Ovary (tissue), 3 donors: ENCODE measurements around the gene PSMD2.

Experiments
- CTCF ChIP-seq, 3 donors: fragments of 450-650 bp in 2 of 3; fragments of 200-600 bp in 1 of 3; IDR thresholded peaks; one replicate each; pipeline versions ENCODE4 v1.5.1 to v1.8.0; 2016 to 2022; ENCODE audit warnings: antibody characterized with exemption in 3 of 3, mild to moderate bottlenecking in 1 of 3
- POLR2A ChIP-seq: fragments of 450-650 bp; IDR thresholded peaks from one replicate; pipeline ENCODE4 v1.6.1; 2017; ENCODE audit warnings: antibody characterized with exemption, mild to moderate bottlenecking, moderate library complexity
- donor health status: DM: no; HTN: no; CAD: no.

- TF ChIP-seq CTCF (IDR thresholded peaks at IDR 0.05) (peak in 1 of 3 donors; percentile 32), POLR2A (peak; percentile 97)
Measured at GRCh38 chr3:184335661-184336546, 36.9 kb downstream of the PSMD2 start.
